Kidney capillary endothelial cell (primary cell): ENCODE results near the gene PHKA2.

Source experiments
- DNase-seq: peaks from one replicate; pipeline ENCODE4 v3.0.0-alpha.2; 2018; ENCODE audit warnings: low spot score

Gene PHKA2

GRCh38 chrX:18974993-18975392 is 8.9 kb downstream of the PHKA2 start:
- DNase-seq, result no peak

- DNase-seq, result no peak
Measured at GRCh38 chrX:18973527-18974192, 10.3 kb downstream of the PHKA2 start.

DNA sequence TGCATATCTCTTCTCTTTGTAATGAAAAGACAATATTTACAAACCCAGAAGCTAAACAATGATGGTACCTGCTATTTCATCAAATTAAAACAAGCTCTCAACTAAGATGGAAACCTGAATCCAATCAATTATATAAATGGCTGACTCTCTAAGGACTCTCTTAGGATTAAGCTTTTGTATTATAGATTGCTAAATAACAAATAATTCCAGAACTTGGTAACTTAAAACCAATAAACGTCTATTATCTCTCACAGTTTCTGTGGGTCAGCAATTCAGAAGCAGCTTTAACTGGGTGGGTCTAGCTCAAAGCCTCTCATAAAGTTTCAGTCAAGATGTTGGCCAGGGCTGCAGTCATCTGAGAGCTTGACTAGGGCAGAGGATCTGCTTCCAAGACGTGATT is 12.4 kb downstream of the PHKA2 start:
- DNase-seq, result no peak

DNA sequence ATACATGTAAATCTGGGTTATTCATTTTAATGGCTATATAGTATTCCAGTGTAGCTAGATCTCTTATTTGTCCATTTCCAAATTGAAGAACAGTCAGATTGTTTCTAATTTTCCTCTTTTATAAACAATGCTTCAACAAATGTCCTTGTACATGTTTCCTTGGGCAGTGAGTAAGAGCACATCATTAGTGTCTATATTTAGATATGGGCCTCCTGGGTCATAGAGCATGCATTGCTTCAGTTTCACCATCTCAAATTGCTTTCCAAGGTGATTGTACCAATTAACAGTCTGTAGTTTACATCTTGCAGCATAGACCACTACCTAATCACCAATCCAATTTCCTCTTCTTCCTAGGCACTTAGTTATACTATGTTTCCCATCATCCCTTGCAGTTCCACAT is 13.4 kb downstream of the PHKA2 start:
- DNase-seq, result no peak

DNA sequence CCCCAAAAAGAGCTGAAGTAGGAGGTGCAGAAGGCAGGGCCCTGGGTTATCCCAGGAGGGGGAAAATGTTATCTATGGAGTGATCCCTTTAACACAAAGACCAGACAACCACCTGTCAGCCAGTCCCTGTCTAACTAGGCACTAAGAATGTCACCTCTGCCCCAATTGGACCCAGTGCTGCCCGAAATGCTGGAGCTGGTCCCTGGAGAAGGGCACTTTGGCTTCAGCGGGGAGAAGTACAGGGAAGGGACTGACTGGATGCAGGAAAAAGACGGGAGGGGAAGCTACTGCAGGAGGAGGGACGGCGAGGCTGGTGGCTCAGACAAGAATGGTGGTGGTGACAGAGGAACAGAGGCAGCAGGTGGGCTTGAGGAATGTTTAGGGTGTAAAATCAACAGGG is 17.3 kb downstream of the PHKA2 start:
- no peak for DNase-seq

- no peak for DNase-seq
Measured at GRCh38 chrX:18964901-18965300, 19.0 kb downstream of the PHKA2 start.

- DNase-seq, result no peak
Measured at GRCh38 chrX:18964026-18964425, 19.9 kb downstream of the PHKA2 start.

GRCh38 chrX:18962329-18962728 is 21.6 kb downstream of the PHKA2 start:
- DNase-seq, result no peak

GRCh38 chrX:18961686-18962085 is 22.2 kb downstream of the PHKA2 start:
- peak; percentile 14 for DNase-seq

DNA sequence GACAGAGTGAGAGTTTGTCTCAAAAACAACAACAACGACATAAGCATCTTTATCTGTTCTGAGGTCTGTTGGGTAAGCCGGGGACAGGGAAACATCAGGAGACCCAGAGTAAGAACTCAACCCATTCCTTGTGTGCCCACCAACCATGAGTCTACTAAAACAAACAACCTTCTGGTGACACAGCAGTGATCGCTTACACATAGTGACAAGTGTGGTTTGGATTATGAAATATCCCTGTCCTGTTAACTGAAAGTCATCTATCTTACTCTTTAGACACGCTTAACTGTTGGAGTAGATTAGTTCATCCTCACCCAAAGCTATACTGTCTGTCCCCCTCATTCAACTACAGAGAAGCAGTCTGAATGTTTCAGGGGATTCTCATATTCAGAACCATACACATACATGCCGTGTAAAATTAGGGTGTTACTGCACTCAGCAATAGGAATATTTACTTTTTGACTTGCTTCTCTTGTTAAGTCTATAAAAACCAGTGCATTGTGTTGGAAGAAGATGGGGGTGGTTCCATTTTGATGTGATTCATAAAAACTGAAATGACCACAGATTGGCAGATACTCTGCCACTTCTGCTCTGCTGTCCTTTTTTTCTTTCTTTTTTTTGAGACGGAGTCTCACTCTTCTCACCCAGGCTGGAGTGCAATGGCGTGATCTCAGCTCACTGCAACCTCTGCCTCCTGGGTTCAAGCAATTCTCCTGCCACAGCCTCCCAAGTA is 27.4 kb downstream of the PHKA2 start:
- no peak for DNase-seq

- DNase-seq, result no peak
Measured at GRCh38 chrX:18955676-18956075, 28.2 kb downstream of the PHKA2 start.

GRCh38 chrX:18951032-18951431 is 32.9 kb downstream of the PHKA2 start:
- no peak for DNase-seq

DNA sequence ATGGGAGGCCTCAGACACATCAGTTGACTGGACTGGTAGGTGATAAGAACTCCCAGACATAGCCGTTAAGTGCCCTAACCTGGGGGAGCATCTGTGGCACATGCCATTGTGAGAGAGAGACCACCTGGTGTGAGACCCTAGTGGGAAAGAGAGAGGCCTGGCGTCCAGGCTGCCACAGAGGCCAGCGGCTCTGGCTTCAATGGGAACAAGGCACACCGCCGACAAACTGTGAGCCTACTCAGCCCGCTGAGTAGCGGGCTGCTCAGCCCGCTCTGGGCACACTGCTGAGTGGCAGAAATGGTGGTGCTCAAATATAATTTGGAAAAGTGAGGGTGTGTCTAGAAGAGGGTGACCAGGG is 34.0 kb downstream of the PHKA2 start:
- DNase-seq, result no peak

GRCh38 chrX:18949291-18949943 is 34.5 kb downstream of the PHKA2 start:
- DNase-seq, result no peak

DNA sequence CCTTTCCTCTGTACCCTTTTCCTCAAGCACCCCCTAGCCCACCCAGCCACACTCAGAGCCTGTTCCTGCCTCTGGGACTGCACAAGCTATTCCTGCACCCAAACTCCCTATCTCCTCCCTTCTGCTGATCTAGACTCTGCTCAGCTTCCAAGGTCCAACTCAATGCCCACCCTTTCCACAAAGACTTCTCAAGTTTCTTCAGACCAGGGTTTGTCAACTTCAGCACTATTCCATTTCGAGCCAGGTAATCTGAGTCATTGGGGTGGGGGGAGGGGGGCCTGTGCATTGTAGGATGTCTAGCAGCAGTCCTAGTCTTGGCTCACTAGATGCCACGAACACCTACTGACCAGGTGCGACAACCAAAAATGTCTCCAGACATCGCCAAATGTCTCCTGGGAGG is 37.3 kb downstream of the PHKA2 start:
- DNase-seq, result no peak

DNA sequence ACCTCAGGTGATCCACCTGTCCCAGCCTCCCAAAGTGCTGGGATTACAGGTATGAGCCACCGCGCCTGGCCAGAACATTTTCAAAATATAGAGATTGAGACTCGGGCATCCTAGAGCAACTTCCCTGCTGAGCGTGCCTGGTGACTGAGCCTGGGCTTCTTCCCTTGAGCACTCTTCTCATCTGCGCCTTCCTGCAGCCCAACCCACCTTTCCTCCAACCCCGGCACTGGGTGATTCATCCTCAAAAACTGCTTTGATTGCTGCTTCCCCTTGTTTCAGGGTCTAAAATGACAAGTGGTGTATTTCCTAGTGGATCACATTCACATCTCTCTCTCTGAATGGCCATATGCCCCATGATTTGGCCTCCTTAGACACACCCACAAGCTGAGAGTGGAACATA is 37.8 kb downstream of the PHKA2 start:
- no peak for DNase-seq

DNA sequence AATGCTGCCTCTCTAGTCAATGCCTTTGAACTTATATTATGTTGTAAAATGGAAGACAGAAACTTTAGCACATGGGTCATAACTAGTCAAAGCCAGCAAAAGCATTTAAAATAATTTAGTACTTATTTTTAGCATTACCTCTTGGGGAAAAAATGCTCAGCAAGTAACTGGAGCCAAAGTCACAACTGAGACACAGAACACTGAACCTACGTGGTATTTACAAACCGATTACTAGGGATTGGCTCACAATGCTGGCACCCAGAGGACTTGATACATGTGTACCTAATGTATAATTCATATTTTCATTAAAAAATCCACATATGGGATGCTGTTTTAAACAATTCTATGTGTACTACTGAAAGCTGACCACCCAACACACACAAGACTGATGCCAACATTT is 38.4 kb downstream of the PHKA2 start:
- no peak for DNase-seq

DNA sequence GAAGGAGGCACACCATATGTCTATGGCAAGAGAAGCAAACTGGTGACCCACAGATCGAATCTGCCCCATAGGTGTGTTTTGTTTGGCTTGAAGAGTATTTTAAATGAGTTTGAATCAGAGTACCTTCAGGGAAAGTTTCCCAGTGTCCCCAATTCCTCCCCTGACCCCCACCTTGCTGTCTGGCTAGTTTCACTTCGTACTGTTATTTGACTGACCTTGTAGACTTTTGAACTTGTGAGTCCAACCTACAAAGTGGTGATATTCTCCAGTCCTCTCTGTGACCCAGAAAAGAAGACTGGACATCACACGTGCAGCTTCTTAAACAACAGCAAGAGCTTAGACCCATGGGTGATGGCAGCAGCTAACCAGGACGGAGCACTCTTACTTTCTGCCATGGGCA is 39.4 kb downstream of the PHKA2 start:
- DNase-seq, result no peak

DNA sequence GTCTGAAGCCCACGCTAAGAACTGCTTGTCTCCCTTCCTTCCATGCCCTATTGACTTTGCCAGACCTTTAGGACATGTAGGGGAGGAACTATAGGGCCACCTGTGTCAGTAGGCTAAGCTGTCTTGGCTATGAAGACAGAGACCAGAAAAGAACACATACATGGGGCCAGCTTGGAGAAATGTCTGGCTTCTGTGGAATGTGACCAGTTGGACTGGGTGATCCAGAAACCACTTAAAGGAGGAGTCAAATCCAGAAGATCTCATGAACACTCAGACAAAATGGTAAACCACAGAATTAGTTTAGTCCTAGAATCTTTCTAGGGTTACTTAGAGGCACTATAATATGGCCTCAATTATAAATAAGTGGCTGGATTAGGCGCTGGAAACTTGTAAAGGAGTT is 42.0 kb downstream of the PHKA2 start:
- no peak for DNase-seq

- DNase-seq, result no peak
Measured at GRCh38 chrX:18938710-18939109, 45.2 kb downstream of the PHKA2 start.

DNA sequence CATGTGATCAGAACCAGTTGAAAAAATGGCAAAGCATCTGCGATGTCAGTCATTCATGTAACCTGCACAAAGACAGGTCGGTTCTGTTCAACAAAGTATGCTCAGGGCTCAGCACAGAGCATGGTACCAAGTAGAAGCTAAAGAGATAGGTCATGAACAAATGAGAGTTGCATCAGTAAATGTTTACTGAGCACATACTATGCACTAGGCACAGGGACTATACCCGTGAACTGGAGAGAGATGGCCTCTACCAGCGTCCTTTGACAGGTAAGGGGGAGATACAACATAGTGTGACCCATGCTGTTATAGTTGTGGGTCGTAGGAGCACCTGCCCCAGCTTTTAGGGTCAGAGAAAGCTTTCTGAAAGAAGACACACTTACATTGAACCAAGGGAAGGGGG is 46.7 kb downstream of the PHKA2 start:
- DNase-seq, result no peak

- no peak for DNase-seq
Measured at GRCh38 chrX:18935893-18936292, 48.0 kb downstream of the PHKA2 start.

- no peak for DNase-seq
Measured at GRCh38 chrX:18934708-18935107, 49.2 kb downstream of the PHKA2 start.

GRCh38 chrX:18933617-18934016 is 50.3 kb downstream of the PHKA2 start:
- DNase-seq, result no peak
